PC-9 (cell line): ENCODE data around the gene VAPB.

Experiments used
- EZH2 ChIP-seq: fragments of 200-600 bp; sonication (generic); IDR thresholded peaks from 2 replicates; pipeline ENCODE4 v1.8.0; 2017; ENCODE audit warnings: antibody characterized with exemption, low read depth
- TF ChIP-seq, protein P1 (sequence below): fragments of 200-600 bp; sonication (generic); conservative IDR thresholded peaks from 2 replicates; pipeline ENCODE4 v1.6.1; 2017; ENCODE audit warnings: mixed run types, antibody characterized with exemption, mild to moderate bottlenecking, moderate library complexity

DNA sequence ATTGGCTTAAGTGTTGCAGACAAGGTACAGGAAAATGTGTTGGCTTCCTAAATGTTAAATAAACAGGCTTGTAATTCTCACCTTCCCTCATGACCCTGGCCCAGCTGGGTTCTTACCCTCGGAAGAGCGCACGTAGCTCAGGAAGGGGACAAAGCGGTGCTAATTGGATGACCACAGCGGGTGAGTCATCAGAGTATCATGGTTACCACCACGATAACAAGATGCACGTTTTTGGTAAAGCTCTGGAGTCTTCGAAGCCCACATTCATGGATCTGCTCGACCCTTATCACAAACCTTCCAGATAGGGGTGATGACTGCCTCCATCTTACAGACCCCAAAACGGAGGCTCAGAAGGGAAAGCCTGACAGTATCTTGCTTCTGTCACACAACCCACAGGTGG is 93.4 kb downstream of the VAPB start:
- TF ChIP-seq, protein P1, sequence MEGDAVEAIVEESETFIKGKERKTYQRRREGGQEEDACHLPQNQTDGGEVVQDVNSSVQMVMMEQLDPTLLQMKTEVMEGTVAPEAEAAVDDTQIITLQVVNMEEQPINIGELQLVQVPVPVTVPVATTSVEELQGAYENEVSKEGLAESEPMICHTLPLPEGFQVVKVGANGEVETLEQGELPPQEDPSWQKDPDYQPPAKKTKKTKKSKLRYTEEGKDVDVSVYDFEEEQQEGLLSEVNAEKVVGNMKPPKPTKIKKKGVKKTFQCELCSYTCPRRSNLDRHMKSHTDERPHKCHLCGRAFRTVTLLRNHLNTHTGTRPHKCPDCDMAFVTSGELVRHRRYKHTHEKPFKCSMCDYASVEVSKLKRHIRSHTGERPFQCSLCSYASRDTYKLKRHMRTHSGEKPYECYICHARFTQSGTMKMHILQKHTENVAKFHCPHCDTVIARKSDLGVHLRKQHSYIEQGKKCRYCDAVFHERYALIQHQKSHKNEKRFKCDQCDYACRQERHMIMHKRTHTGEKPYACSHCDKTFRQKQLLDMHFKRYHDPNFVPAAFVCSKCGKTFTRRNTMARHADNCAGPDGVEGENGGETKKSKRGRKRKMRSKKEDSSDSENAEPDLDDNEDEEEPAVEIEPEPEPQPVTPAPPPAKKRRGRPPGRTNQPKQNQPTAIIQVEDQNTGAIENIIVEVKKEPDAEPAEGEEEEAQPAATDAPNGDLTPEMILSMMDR = no peak
- no peak for TF ChIP-seq EZH2
